GM08714 (cell line): ENCODE results near the gene ATG7.

Experiments used
- H3K4me3 ChIP-seq: fragments of 200-500 bp; sonication (Bioruptor generic); 2 replicates; pipeline ENCODE4 v1.5.1; 2014; ENCODE audit warnings: mild to moderate bottlenecking, low read length, inconsistent platforms
- ZNF274 ChIP-seq: IDR thresholded peaks from 2 replicates; pipeline ENCODE4 v1.6.1; 2012; ENCODE audit warnings: mild to moderate bottlenecking, low read depth, low read length

ATG7 gene

DNA sequence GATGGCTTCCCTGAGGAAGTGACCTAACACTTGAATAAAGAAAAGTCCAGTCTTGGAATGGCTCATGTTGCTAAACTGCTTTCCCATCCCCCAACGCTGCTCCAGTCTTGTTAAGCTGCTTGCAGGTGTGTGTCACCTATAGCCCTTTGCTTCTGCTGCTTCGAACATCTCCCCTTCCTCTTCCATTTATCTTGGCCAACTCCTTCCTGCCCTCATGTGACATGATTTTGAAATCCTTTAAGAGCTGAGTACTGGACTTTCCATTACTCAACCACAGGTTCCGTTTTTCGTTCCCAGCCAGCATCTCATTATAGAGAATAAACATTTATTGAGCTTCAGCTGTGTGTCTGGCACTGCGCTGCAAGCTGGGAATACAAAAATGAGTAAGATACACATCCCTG lies 1.7 kb downstream of the ATG7 start:
- TF ChIP-seq ZNF274, result no peak
- peak overlapping the region; percentile 97; the same call in 1 of the 2 replicates for H3K4me3 ChIP-seq

DNA sequence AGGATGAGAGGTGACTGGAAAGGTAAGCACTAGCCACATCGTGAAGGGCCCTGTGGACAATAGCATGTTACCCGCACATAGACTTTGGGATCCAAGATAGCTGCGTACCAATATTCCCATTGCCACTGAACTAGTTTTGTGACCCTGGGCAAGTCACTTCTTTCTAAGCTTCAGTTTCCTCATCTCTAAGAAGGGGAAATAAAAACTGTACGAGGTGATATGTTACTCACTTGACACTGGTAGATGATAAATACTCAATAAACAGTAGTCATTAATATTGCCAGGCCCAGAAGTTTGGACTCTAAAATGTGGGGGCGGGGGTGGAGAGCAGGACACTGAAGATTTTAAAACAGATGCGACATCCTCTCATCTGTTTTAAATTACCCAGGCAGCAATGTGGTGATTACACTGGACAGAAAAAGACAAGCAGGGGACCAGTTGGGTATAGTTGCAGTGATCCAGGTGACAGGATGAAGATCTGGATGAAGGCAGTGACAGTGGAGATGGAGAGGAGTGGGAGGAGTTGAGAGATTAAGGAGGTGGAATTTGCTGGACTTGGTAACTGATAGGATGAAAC lies 2.5 kb downstream of the ATG7 start:
- no peak for TF ChIP-seq ZNF274
- no peak overlapping the region for H3K4me3 ChIP-seq

DNA sequence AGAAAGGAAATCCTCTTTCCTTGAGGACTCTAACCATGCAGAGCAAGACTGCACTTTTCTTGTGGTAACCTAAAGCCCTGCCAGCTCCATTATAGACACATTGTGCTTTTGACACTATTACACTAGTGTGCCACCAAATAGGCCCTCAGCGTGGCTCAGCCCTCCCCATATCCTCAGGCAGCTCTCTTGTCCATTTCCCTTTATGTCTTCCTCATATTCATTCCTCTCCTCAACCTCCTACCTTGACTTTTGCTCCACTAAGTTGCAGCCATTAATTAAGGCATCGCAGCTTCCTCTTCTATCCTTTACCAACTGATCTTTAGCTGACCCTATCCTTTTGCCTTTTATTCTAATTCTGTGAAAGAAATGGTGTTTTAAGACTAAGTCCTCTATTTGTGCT lies 3.7 kb downstream of the ATG7 start:
- no peak for TF ChIP-seq ZNF274
- H3K4me3 ChIP-seq, result no peak overlapping the region

DNA sequence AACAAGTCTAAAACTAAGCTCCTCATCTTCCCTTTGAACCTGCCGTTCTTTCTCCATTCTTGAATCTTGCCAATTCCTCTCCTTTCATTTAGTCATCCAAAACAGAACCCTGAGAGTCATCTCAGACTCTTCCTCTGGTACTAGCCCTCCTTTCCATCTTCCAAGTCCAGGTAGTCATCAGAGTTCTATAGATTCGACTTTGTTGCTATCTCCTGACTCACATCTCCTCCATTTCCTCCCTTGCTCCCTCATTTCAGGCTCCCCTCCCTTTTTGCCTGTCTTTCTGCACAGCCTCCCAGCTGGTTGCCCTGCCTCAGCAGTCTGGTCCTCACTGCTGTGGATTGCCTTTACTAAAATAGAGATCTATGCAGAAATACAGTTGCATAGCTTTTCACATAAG lies 4.7 kb downstream of the ATG7 start:
- no peak for TF ChIP-seq ZNF274
- no peak overlapping the region for H3K4me3 ChIP-seq

DNA sequence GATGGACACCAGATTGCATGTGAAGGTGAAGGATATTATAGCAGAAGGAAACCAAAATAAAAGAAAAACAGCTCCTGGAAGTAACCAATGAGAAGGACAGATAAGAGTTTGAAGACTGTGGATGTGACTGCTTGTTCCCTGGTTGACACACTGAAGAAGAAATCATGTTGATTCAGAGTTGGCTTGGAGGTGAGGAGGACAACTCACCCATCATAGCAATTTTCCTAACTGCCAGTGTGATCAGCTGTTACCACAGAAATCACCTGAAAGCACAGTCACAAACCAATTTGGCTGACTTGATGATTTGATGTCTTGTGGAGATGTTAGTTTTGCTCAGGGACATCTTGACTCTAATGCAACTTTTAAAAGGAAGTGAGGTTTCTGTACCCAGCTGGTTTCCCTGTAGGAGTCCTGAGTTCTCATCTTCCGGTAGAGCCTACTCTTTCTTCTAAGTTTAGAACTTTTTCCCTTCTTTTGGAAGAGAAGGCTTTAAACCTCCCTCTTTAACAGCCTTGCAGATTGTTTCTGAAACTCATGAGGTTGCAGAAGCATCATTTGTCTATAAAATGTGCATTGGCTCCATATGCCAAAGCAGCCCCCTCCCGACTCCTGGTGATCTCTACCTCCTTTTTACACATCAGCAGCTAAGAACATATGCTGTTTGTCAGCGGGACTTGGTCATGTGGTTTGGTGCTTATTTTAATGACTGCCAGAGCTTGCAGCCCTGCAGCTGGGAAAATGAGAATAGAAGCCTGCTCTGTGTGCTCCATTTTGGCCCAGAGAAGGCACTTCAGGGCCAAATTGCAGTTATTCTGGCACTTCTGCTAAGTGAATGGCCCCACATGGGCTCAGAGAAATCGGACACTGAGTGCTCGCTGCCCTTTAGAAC lies 10.3 kb downstream of the ATG7 start:
- no peak overlapping the region for H3K4me3 ChIP-seq

DNA sequence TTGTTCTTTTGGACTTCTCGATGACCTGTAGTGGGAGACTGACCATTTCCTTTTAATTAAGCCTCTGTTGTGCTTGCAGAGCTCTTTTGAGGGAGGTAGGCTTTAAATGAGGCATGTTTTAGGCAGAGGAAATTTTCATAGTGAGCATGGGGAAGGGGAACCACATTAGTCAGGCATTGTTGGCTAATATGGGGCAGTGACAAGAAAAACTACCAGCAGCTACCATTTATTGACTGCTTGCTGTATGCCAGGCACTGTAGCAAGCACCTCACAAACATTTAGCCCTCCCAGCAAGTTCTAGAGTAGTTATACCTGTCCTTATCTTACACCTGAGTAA lies 10.9 kb downstream of the ATG7 start:
- no peak for TF ChIP-seq ZNF274
- no peak overlapping the region for H3K4me3 ChIP-seq

More for the DNA sequence above, 10.3 kb downstream of the ATG7 start:
- no peak for TF ChIP-seq ZNF274

DNA sequence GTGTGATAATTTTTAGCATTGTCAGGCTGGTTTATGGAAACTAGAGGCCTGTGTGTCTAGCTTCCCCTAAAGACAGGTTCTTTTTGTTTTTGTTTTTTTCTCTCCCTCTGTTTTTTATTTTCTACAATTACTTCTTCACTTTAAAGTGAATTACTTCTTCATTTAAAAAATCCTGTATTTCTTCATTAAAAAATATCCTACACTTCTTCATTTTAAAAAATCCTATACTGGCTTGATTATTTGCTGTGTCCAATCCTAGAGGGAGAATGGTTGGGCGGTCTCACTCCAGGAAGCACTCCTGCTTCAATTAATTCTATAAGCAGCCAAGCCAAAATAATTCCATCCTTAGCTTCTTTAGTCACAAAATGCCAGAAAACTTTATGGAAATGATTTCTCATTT lies 11.8 kb downstream of the ATG7 start:
- no peak overlapping the region for H3K4me3 ChIP-seq
- TF ChIP-seq ZNF274, result no peak

DNA sequence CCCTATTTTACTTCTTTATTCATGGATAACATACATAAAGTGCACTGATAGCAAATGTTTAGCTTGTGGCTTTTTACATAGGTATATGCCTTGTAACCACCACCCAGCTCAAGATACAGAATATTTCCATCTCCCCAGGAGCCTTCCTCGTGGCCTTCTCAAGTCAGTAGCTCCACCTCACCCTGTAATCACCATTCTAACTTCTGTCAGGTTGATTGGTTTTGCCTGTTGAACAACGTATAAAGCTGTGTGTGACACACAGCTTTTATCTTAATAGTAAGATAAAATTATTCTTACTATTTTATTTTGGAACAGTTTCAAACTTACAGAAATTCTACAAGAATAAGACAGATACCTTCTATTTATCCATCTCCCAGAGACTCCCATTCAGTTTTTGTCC lies 13.3 kb downstream of the ATG7 start:
- H3K4me3 ChIP-seq, result no peak overlapping the region
- TF ChIP-seq ZNF274, result no peak

DNA sequence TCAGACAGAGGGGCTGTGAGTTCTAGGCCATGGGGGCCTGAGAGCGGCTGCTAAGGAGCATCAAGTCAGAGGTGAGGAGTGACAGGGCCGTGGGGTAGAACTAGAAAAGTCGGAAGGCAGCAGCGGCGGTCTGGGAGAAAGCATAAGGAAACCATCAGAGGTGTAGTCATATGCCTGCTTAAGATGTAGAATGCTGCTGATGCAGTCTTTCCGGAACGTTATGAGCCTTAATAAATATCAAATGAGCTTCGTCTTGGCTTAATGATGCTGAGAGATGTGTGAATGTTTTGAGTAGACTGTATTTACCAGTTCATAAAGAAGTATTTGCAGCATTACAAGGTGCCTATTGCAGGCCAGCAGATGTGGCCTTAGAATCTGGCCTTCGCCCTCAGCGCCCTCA lies 15.2 kb downstream of the ATG7 start:
- TF ChIP-seq ZNF274, result no peak
- no peak overlapping the region for H3K4me3 ChIP-seq

DNA sequence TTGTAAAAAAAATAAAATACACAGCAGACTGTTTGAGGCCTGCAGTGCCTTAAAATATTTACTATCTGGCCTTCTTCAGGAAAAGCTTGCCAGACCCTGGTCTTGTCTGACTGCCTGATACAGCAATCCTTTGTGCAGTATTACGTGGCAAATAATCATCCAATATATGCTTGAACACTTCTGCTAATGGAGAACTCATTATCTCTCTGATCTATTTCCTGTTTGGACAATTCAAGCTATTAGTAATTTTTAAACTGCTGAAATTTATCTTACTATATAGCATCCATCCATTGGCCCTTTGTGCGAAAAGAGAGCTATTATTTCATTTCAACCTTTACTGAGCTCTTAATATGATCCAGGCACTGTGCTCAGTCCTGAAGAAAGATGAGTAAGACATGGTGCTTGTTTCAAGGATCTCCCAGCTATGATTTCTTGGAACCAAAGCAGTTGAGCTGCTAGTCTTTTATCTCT lies 15.9 kb downstream of the ATG7 start:
- no peak for TF ChIP-seq ZNF274
- no peak overlapping the region for H3K4me3 ChIP-seq

DNA sequence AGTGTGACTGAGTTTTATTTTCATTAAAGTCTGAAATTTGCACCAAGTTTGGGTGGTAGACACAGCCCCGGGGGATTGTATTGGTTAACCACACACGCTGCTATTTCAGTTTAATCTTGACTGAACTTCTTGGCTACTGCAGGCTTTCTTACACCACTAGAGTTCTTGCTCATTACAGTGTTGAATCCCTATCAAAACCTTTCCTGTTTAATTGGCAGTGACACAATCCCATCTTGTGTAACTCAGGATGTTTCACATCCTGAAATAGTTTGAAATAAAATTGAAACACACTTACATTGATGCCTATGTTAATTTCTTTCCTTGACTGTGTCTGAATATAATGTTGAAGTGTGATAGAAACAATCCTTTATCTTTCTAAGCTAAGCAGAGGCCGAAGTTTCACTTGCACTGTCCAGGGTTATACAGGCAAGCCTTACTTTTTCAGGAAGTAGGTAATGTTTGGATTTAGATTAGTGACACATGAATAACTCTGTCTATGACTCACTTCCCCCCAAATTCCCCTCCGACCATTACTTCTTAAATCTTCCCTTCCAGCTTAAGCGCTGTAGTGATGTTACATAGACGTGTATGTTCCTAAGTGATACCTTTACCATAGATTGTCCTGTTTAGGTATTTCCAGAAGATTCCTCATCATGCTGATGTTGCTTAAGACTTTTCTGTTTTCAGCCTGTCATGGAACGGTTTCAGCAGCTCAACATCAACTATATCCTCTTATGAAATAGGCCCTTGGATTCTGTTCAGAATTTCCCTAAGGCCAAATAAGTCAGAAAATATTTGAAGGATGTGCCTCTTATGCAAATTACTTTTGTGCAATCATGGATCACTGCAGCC lies 16.8 kb downstream of the ATG7 start:
- no peak for TF ChIP-seq ZNF274
- H3K4me3 ChIP-seq, result peak overlapping the region; percentile 39; the same call in 1 of the 2 replicates

DNA sequence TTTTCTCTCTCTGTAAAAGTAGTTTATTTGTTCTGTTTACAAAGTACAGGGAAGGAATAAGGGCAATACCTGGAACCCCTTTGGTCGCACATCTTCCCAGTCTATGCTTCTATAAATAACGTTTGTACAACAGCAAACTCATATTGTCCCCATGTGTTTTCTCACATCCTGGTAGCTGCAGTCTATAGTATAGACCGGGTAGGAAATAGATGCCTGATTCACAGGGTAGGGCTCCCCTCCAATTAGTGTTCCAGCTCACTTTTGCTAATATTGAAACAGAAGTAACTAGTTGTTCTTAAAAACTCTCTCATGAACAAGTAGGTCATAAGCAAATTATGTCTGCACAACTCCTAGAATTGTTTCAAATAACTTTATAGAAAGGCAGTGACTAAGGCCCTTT lies 17.7 kb downstream of the ATG7 start:
- no peak for TF ChIP-seq ZNF274

DNA sequence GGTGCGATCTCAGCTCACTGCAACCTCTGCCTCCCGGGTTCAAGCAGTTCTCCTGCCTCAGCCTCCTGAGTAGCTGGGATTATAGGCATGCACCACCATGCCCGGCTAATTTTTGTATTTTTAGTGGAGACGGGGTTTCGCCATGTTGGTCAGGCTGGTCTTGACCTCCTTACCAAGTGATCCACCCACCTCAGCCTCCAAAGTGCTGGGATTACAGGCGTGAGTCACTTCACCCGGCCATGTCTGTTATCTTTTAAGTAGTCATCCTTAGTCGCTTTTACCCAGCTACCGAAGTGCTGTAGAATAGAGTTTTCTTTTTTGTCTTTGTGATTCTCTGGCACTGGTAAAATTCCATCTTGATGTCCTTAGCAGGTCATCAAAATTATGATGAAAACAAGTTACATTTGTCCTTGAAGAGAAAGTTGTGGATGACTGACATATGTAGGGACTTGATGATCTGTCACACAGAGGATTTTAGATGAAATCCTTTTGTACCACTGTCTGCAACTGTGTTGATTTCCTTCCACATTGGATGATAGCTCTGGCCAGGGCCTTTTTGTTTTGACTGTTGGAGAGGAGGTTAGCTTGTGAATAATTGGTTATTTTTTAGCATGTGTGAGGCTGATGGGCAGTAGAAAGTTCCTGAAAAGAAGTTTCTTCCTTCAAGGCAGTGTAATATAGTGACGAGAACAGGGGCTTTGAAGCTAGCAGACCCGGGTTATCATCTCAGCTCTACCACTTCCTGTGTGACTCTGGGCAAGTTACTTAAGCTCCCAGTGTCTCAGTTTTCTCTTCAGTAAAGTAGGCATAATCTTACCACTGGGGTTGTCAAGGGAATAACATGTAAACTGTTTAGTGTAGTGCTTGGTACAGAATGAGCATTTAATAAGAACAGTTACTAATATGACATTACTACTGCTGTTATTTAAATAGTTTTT lies 18.8 kb downstream of the ATG7 start:
- no peak overlapping the region for H3K4me3 ChIP-seq
- TF ChIP-seq ZNF274, result no peak

More for the DNA sequence above, 17.7 kb downstream of the ATG7 start:
- peak overlapping the region; percentile 16; the same call in 1 of the 2 replicates for H3K4me3 ChIP-seq
